Activated CD4-positive, alpha-beta memory T cell treated with anti-CD3 and anti-CD28 coated beads, Interleukin-2, amount 10 ng/mL, durations not matched to agents 7 days and 5 days (primary cell): ENCODE data around the gene ERGIC3. TPM values are rescaled to one million over a fixed set of nuclear protein-coding genes. Genes with fewer than 3 reads are reported as not detected.

Experiments used
- CTCF ChIA-PET: fragments of 350-600 bp; sonication (Branson Sonifier 250); formaldehyde crosslinking; loops from one replicate; lab custom pipeline; 2021; ENCODE audit warnings: antibody characterized with exemption, inconsistent platforms; lab: Charles Lee
- POLR2A ChIA-PET: fragments of 350-600 bp; sonication (Branson Sonifier 250); formaldehyde crosslinking; loops from one replicate; lab custom pipeline; 2021; ENCODE audit warnings: antibody characterized with exemption; lab: Charles Lee
- DNase-seq: peaks from one replicate; pipeline ENCODE4 v3.0.0-alpha.2; 2020
- H3K27ac Mint-ChIP-seq: one replicate; pipeline ENCODE4 v1.8.0; 2021; ENCODE audit warnings: mild to moderate bottlenecking, mixed read lengths
- H3K27me3 Mint-ChIP-seq: one replicate; pipeline ENCODE4 v1.8.0; 2021; ENCODE audit warnings: mixed read lengths
- H3K36me3 Mint-ChIP-seq: one replicate; pipeline ENCODE4 v1.8.0; 2021; ENCODE audit warnings: low read depth, mixed read lengths
- H3K4me1 Mint-ChIP-seq: one replicate; pipeline ENCODE4 v1.8.0; 2021; ENCODE audit warnings: mixed read lengths
- H3K4me3 Mint-ChIP-seq: one replicate; pipeline ENCODE4 v1.8.0; 2021; ENCODE audit warnings: mild to moderate bottlenecking, mixed read lengths
- H3K9me3 Mint-ChIP-seq: one replicate; pipeline ENCODE4 v1.8.0; 2021; ENCODE audit warnings: mixed read lengths
- total RNA-seq, 2 experiments: library from RNA; stranded (reverse); gene quantifications; one replicate each; pipeline ENCODE4 v1.2.3, GENCODE V29; 2021

Gene ERGIC3
- total RNA-seq, 2 experiments from 2014 or later: 126 TPM

- no peak for DNase-seq
- Mint-ChIP-seq H3K9me3 (no peaks in the 10 kb centered on the region), H3K4me1 (peaks cover 8% of the 10 kb centered on the region), H3K36me3 (no peaks in the 10 kb centered on the region), H3K4me3 (no peak overlapping the region), H3K27me3 (peaks cover 42% of the 10 kb centered on the region), H3K27ac (no peak overlapping the region)
- POLR2A ChIA-PET: interaction anchor here (1.2 to 3.9 kb wide), 4 partner anchors 13 to 97 kb away, joined by 4 to 20 read pairs (median 8); partner anchors contain the start of genes NFS1, ROMO1 and SPAG4
- CTCF ChIA-PET: interaction anchor here (0.5 to 3.9 kb wide), 7 partner anchors 13 to 285 kb away, joined by 3 to 23 read pairs (median 4); partner anchors contain the start of gene SPAG4
These were observed 61.1 kb downstream of the ERGIC3 start for GRCh38 chr20:35602851-35603495.

DNA sequence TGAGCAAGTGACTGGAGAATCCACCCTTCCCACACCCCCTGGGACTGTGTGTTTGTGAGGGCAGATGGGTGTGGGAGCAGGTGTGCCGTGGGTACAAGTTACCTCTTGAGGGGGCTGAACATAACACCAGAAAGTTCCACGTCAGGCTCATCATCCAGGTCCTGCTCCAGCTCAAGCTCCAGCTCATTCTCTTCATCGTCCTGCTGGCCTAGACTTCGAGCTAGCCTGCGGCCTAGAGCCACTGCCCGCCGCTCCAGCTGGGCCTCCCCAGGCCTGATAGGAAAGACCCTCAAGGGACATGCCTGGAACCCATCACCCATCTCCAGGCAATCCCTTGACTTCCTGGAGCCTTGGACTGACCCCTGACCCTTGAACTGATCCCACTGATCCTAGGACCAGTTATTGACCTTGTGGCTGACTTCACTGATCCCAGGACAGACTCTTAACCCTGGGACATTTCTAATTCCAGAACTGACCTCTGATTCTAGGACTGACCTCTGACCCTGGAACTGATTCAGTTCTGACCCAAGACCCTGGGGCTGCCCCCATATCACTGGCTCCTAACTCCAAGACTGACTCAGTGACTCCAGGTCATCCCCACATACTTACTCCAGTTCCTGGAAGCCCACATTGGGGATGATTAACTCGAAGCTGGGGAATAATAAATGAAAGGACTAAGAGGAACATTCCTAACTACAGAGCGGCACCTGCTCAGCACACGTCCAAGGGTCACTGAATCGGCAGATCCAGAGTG lies 62.0 kb downstream of the ERGIC3 start:
- Mint-ChIP-seq H3K4me3 (no peak overlapping the region), H3K27me3 (peaks cover 33% of the 10 kb centered on the region), H3K36me3 (no peaks in the 10 kb centered on the region), H3K27ac (no peak overlapping the region), H3K4me1 (peaks cover 8% of the 10 kb centered on the region), H3K9me3 (no peaks in the 10 kb centered on the region)
- ChIA-PET CTCF (interaction anchor here (0.6 to 3.9 kb wide), 7 partner anchors 12 to 143 kb away, joined by 3 to 23 read pairs (median 6); partner anchors contain the start of genes NFS1, ROMO1 and SPAG4), POLR2A (interaction anchor here (1.2 to 3.9 kb wide), 4 partner anchors 12 to 96 kb away, joined by 4 to 20 read pairs (median 8); partner anchors contain the start of genes NFS1, ROMO1 and SPAG4)
- DNase-seq: no peak

DNA sequence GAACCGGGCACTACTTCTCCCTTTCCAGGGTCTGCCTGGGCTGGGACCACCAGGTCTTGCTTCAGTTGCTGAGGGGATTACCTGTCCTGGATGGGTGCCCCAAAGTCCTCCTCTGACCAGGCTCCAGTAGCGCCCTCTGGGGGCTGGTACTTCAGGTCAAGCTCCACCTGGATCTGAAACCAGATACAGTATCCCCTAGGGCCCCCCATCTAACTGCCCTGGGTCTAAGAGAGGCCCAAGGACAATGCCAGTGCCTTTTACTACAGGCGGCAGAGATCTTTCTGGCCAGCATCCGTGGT lies 62.5 kb downstream of the ERGIC3 start:
- Mint-ChIP-seq H3K4me1 (peaks cover 8% of the 10 kb centered on the region), H3K27me3 (peaks cover 29% of the 10 kb centered on the region), H3K4me3 (no peak overlapping the region), H3K27ac (no peak overlapping the region), H3K9me3 (no peaks in the 10 kb centered on the region), H3K36me3 (no peaks in the 10 kb centered on the region)
- no peak for DNase-seq
- ChIA-PET POLR2A (interaction anchor here (1.1 to 3.9 kb wide), 2 partner anchors 12 to 56 kb away, joined by 3 to 20 read pairs; partner anchors contain the start of gene SPAG4), CTCF (interaction anchor here (0.9 to 3.5 kb wide), 4 partner anchors 15 to 141 kb away, joined by 3 to 11 read pairs (median 7); partner anchors contain the start of genes NFS1 and ROMO1)

- Mint-ChIP-seq H3K9me3 (no peaks in the 10 kb centered on the region), H3K4me3 (no peak overlapping the region), H3K27me3 (peaks cover 14% of the 10 kb centered on the region), H3K4me1 (peaks cover 4% of the 10 kb centered on the region), H3K27ac (no peak overlapping the region), H3K36me3 (no peaks in the 10 kb centered on the region)
- no peak for DNase-seq
- ChIA-PET CTCF (interaction anchor here (0.6 to 1.8 kb wide), 2 partner anchors 13 to 1174 kb away, joined by 3 to 10 read pairs; no protein-coding TSS in a partner anchor), POLR2A (interaction anchor here (3.9 kb wide), 1 partner anchor 10 kb away, joined by 20 read pairs; the partner anchor contains the start of gene SPAG4)
These were observed 64.2 kb downstream of the ERGIC3 start for GRCh38 chr20:35606127-35606526.

Other genes starting within 250 kb of the ERGIC3 start
- gene FAM83C, start 249.7 kb upstream of the ERGIC3 start, total RNA-seq: not detected
- gene UQCC1, start 130.1 kb upstream of the ERGIC3 start, total RNA-seq: 10 to 100 TPM; 40.8 to 41.4 TPM
- gene GDF5, start 103.8 kb upstream of the ERGIC3 start, total RNA-seq: under 1 TPM in 1 of 2 experiments, not detected in 1; 0.08 TPM
- gene CEP250, start 86.5 kb upstream of the ERGIC3 start, total RNA-seq: 10 to 100 TPM; 70.3 to 71.2 TPM
- not detected for gene C20orf173, start 12.4 kb upstream of the ERGIC3 start, total RNA-seq
- gene SPAG4, start 73.8 kb downstream of the ERGIC3 start, total RNA-seq: 1 to 10 TPM; 6.5 to 6.9 TPM
- 100 to 1,000 TPM; 239 to 243 TPM for gene CPNE1, start 122.8 kb downstream of the ERGIC3 start, total RNA-seq
- 100 to 1,000 TPM; 115 to 116 TPM for gene RBM12, start 122.8 kb downstream of the ERGIC3 start, total RNA-seq
- gene NFS1, start 157.3 kb downstream of the ERGIC3 start, total RNA-seq: 10 to 100 TPM; 28.3 to 30.8 TPM
- gene ROMO1, start 157.3 kb downstream of the ERGIC3 start, total RNA-seq: 100 to 1,000 TPM in 1 of 2 experiments, 10 to 100 TPM in 1; 98.4 to 114 TPM
- gene RBM39, start 200.2 kb downstream of the ERGIC3 start, total RNA-seq: 100 to 1,000 TPM; 318 to 331 TPM
- gene PHF20, start 229.9 kb downstream of the ERGIC3 start, total RNA-seq: 10 to 100 TPM; 42.7 to 48.3 TPM